Bronchial epithelial cell (primary cell): ENCODE data around the gene CLDN5. TPM values are rescaled to one million over a fixed set of nuclear protein-coding genes. Genes with fewer than 3 reads are reported as not detected.
"Not testable (repeated sequence)": the region's sequence is repeated elsewhere in the genome, so short reads cannot be mapped to it uniquely, and the experiment has no call there.

Source experiments
- DNase-seq: peaks from one replicate; pipeline ENCODE4 v3.0.0-alpha.2; 2010; ENCODE audit warnings: low read depth
- FAIRE-seq: peaks from 2 replicates; lab custom pipeline; 2011; peaks lifted over from hg19 to GRCh38; lab: Jason Lieb, UNC
- H3K27me3 ChIP-seq: 2 replicates; pipeline ENCODE4 v1.5.1; 2011; ENCODE audit warnings: low read length; ENCODE audit not compliant: control insufficient read depth, insufficient read depth
- H3K36me3 ChIP-seq: 2 replicates; pipeline ENCODE4 v1.5.1; 2011; ENCODE audit warnings: low read length; ENCODE audit not compliant: control insufficient read depth, insufficient read depth
- H3K4me3 ChIP-seq: 2 replicates; pipeline ENCODE4 v1.5.1; 2011; ENCODE audit warnings: mild to moderate bottlenecking, low read depth, low read length, control low read depth
- CTCF ChIP-seq: IDR thresholded peaks from 2 replicates; pipeline ENCODE4 v1.5.1; 2011; ENCODE audit warnings: mild to moderate bottlenecking, moderate library complexity, low read length, control low read depth, inconsistent platforms; ENCODE audit not compliant: insufficient read depth, severe bottlenecking
- total RNA-seq: library from RNA; depleted of rRNA; stranded (reverse); fragments of >200 nt; gene quantifications from 2 replicates; pipeline ENCODE4 v1.2.1, GENCODE V29; 2014

CLDN5 gene
- total RNA-seq, 1 donor from 2014 or later: 2.4 TPM

- no peak overlapping the region for H3K4me3 ChIP-seq
- DNase-seq (no peak), FAIRE-seq (no peak)
- no peaks in the 10 kb centered on the region for H3K36me3 ChIP-seq
- peaks cover 2% of the 10 kb centered on the region for H3K27me3 ChIP-seq
- TF ChIP-seq CTCF: no peak
Observed at GRCh38 chr22:19535001-19535400, 10.8 kb upstream of the CLDN5 start.

- Histone ChIP-seq H3K27me3 (peaks cover 2% of the 10 kb centered on the region), H3K36me3 (no peaks in the 10 kb centered on the region), H3K4me3 (no peak overlapping the region)
- no peak for TF ChIP-seq CTCF
- DNase-seq (no peak), FAIRE-seq (no peak)
Observed at GRCh38 chr22:19533857-19534256, 9.6 kb upstream of the CLDN5 start.

DNA sequence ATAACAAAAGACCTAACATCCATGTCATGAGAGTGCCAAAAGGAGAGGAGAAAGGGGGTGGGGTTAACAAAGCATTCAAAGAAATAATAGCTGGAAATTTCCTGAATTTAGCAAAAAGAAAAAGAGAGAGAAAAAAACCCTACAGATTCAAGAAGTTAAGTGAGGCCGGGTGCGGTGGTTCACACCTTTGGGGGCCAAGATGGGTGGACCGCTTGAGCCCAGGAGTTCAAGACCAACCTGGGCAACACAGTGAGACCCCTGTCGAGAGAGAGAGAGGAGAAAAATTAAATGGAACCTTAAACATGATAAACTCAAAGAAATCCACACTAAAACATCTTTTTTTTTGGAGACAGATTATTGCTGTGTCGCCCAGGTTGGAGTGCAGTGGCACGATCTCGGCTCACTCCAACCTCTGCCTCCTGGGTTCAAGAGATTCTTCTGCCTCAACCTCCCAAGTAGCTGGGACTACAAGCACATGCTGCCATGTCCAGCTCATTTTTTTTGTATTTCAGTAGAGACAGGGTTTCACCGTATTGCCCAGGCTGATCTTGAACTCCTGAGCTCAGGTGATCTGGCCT lies 8.9 kb upstream of the CLDN5 start:
- FAIRE-seq (no peak), DNase-seq (no peak)
- no peak for TF ChIP-seq CTCF
- H3K36me3 ChIP-seq: no peaks in the 10 kb centered on the region
- peaks cover 2% of the 10 kb centered on the region for H3K27me3 ChIP-seq
- H3K4me3 ChIP-seq: no peak overlapping the region

GRCh38 chr22:19531327-19531726 lies 7.1 kb upstream of the CLDN5 start:
- FAIRE-seq, H3K27me3 ChIP-seq, H3K36me3 ChIP-seq, DNase-seq, H3K4me3 ChIP-seq: not testable (repeated sequence)

DNA sequence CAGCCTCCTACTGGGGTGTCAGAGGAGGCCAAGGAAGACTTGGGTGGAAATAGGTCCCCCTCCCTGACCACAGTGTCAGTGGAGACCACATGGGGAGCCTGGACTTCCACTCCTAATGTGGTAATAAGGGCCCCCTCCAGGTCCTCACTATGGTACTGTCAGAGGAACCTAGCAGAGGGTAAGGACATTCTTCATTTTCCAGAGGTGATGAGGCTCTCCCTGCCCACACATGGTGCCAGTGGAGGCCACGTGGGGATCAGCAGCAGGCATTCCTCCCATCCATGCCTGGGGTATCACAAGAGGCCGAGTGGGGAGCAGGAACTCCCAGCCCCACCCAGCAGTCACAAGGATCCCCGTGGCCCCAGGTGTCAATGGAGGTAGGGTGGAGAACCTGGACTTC lies 6.5 kb upstream of the CLDN5 start:
- no peak for FAIRE-seq
- DNase-seq: no peak
- no peak for TF ChIP-seq CTCF
- H3K27me3 ChIP-seq: peaks cover 5% of the 10 kb centered on the region
- no peaks in the 10 kb centered on the region for H3K36me3 ChIP-seq
- H3K4me3 ChIP-seq: no peak overlapping the region

- Histone ChIP-seq H3K4me3 (no peak overlapping the region), H3K36me3 (no peaks in the 10 kb centered on the region), H3K27me3 (peaks cover 6% of the 10 kb centered on the region)
- FAIRE-seq (no peak), DNase-seq (no peak)
- TF ChIP-seq CTCF: no peak
Observed at GRCh38 chr22:19529811-19530210, 5.6 kb upstream of the CLDN5 start.
